ENCODE data around the gene SMPD4.
"Not testable (repeated sequence)": the region's sequence is repeated elsewhere in the genome, so short reads cannot be mapped to it uniquely, and the experiment has no call there.

SMPD4 gene

DNA sequence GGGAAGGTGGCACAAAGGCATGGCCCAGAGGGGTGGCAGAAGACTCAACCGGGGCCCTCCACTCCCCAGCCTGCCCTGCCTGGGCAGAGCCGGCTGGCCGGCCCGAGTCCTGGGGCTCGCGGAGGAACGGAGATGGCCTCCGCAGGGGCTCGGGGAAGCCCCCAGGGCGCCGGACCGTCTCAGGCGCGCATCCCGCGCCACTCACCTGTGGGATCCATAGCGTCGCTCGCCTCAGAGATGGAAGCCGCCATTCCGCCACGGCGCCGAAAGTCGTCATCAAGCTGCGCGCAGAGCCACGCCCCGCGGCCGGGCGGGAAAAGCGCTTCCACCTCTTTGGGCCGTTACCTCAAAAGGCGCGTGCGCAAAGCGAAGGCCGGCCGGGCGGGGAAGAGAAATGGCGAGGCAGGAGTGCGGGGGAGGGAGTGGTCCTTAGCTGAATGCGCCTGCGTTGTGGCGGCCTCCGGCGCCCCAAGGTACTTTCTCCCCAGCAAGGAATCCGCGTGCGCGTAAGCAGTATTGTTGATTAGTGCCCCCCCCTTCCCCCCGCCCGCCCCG, at the start of gene SMPD4:
TSS of gene SMPD4 (minus strand) at position 278 of the 555 bp plus-strand sequence. CDS start 5,010 bp downstream, outside the sequence.
- DNase-seq: peak; percentile 88

GRCh38 chr2:130230907-130231306, 49.5 kb upstream of the SMPD4 start:
- DNase-seq: not testable (repeated sequence)

DNA sequence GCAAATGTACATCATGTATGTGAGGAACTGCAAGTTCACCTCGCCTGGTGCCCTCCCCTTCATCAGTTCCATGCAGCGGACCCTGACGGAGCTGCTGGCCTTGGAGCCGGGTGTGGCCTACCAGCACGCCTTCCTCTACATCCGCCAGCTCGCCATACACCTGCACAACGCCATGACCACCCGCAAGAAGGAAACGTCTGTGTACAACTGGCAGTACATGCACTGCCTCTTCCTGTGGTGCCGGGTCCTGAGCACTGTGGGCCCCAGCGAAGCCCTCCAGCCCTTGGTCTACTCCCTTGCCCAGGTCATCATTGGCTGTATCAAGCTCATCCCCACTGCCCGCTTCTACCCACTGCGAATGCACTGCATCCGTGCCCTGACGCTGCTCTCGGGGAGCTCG, 49.0 kb upstream of the SMPD4 start:
- DNase-seq: not testable (repeated sequence)

GRCh38 chr2:130229161-130229510, 47.7 kb upstream of the SMPD4 start:
- not testable (repeated sequence) for DNase-seq

GRCh38 chr2:130228467-130229160, 47.2 kb upstream of the SMPD4 start:
- DNase-seq: not testable (repeated sequence)

DNA sequence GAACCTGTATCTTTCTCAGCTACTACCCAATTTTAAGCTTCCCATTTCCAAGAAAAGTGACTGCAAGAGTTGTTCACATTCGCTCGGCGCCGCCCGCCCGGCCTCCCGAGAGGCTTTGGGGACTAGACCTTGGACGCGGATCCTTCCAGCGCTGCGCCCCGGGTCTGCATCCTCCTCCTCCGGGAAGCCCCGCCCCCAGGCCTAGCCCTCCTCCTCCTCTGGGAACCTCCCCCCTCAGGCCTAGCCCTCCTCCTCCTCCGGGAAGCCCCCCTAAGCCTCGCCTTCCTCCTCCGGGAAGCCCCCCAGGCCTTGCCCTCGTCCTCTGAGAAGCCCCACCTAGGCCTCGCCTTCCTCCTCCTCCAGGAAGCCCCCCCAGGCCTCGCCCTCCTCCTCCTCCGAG, 46.6 kb upstream of the SMPD4 start:
- DNase-seq: not testable (repeated sequence)

- not testable (repeated sequence) for DNase-seq
Observed at GRCh38 chr2:130222523-130222922, 41.1 kb upstream of the SMPD4 start.

GRCh38 chr2:130220505-130220904, 39.1 kb upstream of the SMPD4 start:
- not testable (repeated sequence) for DNase-seq

DNA sequence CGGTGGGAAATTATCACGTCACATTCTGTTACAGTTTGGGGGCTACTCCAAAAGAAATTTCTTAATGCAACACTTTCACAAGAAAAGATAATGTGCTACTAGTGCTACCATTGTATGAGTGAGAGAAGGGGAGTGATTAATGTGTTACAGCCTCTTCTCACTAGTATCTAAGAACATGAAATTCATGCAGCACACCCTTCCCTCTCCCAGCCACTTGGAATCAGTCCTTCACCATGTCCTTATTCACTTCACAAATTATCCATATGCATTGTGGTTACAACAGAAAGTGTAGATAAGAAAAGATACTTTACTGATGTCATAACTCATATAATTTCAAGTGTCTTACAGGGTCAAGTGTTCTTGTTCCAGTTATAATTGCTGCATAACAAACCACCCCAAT, 37.7 kb upstream of the SMPD4 start:
- DNase-seq: not testable (repeated sequence)

DNA sequence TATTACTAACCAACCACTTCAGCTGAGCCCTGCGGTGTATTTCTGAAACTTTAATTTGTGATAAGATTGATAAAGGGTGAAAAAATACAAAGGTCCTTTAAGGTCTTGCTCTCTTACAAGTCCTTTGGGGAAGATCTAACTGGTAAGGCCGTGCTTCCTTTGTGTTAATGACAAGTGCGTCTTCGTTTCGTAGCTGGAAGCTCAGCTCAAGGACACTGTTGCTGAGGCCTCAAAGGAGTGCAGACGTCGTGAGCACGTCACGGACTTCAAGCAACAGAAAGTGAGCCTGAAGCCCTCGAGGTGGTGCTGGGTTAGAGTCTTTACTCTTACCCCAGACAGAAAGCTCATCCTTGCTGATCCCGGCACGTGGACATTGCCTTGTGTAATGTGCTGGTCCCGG, 25.6 kb upstream of the SMPD4 start:
- not testable (repeated sequence) for DNase-seq

GRCh38 chr2:130203150-130203549, 21.7 kb upstream of the SMPD4 start:
- not testable (repeated sequence) for DNase-seq

- not testable (repeated sequence) for DNase-seq
Observed at GRCh38 chr2:130202518-130202917, 21.1 kb upstream of the SMPD4 start.

GRCh38 chr2:130198343-130198742, 16.9 kb upstream of the SMPD4 start, which contains the start of gene TUBA3E:
TUBA3E (minus strand) TSS chr2:130198439; CDS start chr2:130198360, 79 bp downstream.
- no peak for DNase-seq

- not testable (repeated sequence) for DNase-seq
Observed at GRCh38 chr2:130196052-130196451, 14.7 kb upstream of the SMPD4 start.

DNA sequence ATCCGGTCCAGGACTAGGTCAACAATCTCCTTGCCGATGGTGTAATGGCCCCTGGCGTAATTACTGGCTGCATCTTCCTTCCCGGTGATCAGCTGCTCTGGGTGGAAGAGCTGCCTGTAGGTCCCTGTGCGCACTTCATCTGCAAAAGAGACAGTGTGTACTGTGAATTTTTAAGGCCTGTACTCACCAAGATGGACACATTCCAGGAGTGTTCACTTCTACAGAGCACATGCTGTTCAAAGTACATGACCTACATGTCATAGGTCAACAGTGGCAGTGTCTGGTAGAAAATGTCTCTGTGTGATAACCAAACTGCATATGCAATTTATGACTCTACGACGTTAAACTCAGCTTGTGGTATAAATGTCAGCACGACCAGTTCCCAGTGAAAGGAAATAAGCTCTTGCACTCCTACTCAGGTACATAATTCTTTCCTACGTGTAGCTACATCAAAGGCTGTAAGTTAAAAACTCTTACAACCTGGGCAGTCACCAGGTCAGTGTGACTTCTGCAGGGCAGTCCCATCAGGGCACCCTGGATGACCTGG, 13.8 kb upstream of the SMPD4 start:
- DNase-seq: not testable (repeated sequence)

GRCh38 chr2:130193824-130194223, 12.4 kb upstream of the SMPD4 start:
- DNase-seq: not testable (repeated sequence)

DNA sequence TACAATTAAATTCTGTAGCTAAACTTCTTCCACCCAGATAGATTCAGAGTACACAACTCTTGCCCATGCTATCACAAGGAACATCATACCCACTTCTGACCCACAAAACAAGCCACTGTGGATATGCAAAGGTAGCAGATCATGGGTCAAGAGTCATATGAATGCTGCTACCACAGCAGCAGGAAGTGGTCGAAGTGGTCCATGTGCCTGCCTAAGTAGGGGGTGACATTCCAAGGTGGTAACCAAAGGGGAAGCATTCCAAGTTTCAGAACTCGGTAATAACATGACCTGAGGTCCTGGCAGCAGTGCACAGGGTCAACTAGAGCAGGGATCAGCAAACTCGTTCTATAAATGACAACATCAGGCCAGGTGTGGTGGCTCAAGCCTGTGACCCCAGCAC, 11.0 kb upstream of the SMPD4 start:
- DNase-seq: not testable (repeated sequence)

DNA sequence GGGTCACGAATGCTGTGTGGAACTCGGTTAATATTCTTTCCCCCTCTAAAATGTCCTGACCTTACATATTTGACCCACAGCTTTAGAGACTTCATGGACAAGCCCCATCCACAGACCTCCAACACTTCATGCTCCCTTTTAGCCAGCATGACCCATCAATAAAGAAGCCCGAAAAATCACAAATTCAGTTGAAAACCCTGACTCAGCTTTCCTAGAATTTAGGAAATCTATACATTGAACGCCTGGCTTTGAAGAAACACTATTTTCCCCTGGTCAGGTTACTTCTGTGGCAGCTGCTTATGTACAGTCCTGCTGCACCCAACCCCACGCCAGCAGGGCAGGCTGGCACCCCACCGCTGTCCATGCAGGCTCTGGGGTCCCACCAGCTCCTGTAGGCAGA, 9.9 kb upstream of the SMPD4 start:
- DNase-seq: not testable (repeated sequence)

GRCh38 chr2:130190237-130190636, 8.8 kb upstream of the SMPD4 start:
- DNase-seq: no peak

GRCh38 chr2:130188958-130189357, 7.6 kb upstream of the SMPD4 start:
- DNase-seq: not testable (repeated sequence)

- DNase-seq: not testable (repeated sequence)
Observed at GRCh38 chr2:130187859-130188792, 6.7 kb upstream of the SMPD4 start.

DNA sequence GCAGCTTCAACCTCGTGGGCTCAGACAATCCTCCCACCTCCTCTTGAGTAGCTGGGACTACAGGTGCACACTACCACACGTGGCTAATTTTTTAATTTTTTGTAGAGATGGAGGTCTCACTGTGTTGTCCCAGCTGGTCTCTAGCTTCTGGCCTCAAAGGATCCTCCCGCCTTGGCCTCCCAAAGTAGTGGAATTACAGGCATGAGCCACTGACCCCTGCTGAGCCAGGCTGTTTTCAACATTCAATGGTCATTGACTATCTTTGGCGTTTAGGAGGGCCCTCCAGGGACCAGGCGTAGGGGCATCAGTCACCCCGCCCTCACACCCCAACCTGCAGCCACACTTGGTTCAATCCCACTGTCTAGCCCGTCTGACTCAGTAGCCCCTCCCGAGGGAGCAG, 5.9 kb upstream of the SMPD4 start:
- no peak for DNase-seq

DNA sequence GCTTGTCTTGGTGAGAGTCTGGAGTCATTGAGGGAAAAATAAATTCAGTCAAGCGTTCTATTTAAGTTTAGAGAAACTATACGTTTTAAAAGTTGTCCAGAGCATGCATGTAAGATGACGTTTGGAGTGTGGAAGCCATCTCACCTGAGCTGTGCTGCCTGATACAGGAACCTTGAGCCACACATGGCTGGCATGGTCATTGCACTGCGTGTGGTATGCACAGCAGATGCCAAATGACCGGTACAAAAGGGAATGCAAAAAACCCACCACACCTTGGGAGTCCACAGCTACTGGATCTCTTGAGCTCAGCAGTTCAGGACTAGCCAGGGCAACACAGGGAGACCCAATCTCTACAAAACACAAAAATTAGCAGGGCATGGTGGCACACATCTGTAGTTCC, 5.0 kb upstream of the SMPD4 start:
- DNase-seq: no peak
